ENCODE measurements around the gene CCRL2.
A peak's percentile ranks its signal among the peaks of the same experiment; 100 is the strongest.
"Not testable (repeated sequence)": the region's sequence is repeated elsewhere in the genome, so short reads cannot be mapped to it uniquely, and the experiment has no call there.

CCRL2 gene

DNA sequence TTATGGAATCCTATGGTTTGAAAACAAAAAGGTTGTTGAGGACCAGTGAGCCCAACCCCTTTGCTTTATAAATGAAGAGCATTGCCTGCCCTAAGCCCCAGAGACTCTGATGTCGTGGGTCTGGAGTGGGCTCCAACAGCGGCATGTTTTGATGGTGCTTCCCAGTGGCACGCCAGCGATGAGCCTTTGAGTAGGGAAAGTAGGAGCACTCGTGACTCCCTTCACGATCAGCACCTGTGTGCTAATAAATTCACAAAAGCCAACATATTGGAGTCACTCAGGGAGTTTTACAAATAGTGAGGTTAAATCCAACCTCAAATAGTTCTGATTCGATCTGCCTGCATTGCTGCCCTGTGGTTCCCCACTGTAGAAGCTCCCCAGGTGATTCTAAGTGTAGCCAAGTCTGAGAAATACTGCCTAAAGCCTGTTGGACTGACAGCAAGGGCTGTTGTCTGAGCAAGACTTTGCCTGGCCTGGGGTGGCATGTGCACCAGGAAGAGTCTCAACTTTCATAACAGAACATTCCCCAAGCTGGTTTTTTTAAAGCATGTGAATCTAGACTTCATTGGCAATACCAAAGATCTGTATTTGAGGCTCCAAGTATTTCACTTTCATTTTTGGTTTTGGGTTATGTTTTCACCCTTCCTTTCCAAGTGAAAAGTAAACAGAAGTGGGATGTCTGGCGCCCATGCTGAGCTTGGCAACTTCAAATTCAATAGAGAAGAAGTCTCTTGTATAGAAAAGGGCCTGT lies 26.4 kb upstream of the CCRL2 start:
- peak; percentile 35 for DNase-seq

- DNase-seq, result no peak
Observed at GRCh38 chr3:46381625-46382024, 25.4 kb upstream of the CCRL2 start.

- peak; percentile 45 for DNase-seq
Observed at GRCh38 chr3:46383211-46383950, 23.7 kb upstream of the CCRL2 start.

DNA sequence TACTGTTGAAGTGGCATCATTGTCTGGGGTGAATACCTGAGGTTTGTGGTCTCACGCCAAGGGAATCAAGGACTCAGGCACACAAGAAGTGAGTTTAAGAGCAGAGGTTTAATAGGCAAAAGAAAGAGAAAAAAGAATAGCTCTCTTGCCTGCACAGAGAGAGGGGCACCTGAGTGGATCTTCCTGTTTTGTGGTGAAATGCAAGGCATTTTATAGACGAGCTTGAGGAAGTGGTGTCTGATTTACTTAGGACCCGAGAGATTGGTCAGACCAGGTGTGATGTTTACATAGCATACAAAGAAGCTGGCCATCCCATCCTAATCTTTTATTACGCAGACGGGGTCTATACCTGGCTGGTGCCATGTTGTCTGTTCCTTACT lies 23.1 kb upstream of the CCRL2 start:
- peak; percentile 28 for DNase-seq

- DNase-seq, result peak; percentile 74
Observed at GRCh38 chr3:46386205-46386604, 20.9 kb upstream of the CCRL2 start.

DNA sequence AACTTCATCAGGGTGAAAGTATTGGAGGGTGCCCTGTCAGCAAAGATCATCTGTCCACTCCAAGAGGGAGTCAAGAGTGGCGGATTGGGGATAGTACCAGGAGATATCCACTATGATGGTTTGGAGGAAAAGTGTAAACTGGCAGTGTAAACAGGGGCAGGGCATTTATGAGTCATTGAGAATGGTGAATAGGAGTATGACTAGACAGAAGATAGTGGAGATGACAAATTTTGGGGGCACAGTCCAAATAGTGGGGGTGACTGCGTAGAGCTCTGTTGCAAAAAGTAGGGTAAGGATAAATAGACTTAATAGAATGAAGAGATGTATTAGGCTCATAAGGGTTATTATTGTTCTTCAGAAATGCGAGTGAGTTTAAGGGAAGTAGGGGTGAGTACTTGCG lies 18.2 kb upstream of the CCRL2 start:
- not testable (repeated sequence) for DNase-seq

DNA sequence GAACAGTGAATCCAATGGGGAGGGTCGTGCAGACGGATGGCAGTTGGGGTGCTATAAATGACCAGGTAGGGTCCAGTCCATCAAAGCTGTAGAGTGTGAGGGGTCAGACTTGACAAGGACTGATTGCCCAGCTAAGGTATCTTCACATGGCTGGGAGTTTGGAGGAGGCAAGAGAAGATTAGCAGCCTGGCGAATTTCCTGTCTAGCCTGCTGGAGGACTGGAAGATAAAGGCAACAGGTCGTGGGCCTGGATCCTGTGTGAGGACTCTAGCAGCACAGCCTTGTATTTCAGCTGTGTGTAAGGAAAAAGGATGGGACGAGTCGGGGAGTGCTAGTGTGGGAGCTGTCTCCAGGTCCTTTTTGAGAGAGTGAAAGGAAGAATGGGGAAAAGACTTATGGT lies 17.8 kb upstream of the CCRL2 start:
- DNase-seq, result no peak

GRCh38 chr3:46391526-46391925 lies 15.5 kb upstream of the CCRL2 start:
- DNase-seq, result not testable (repeated sequence)

- no peak for DNase-seq
Observed at GRCh38 chr3:46393011-46393410, 14.0 kb upstream of the CCRL2 start.

DNA sequence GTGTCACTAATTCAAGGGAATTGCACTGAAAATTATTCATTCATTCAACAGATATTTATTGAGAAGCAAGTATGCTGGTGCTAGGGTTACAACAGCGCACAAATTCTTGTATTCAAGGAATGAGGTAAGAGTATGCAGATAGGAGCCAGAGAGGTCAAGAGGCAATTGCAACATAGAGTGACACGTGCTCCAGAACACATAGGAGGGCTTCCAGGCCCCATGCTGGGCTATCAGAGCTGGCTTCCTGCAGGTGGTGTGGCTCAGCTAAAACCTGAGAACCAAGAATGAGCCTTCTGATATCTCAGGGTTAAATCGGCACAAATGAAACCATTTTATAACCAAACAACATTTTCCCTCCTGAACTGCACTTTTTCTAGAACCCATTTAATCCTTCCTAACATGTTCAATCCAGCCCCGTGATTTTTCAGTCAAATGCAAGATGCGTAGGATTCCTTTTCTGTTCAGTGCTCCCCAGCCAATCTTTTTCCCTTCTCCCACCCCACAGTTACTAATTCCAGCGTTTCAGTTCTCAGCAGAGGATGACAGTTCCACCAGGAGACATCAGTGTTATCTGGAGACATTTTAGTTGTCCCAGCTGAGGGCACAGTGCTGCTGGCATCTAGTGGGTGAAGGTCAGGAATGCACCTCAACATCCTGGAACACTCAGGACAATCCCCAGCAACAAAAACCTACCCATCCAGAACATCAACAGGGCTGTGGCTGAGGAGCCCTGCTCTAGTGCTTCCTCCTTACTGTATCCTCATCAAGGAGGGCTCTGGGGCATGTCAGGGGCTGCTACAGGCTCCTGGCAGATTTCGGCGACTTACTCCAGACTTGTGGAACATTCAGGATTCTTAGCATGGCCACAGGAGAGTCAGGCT lies 13.3 kb upstream of the CCRL2 start:
- DNase-seq, result peak; percentile 85

DNA sequence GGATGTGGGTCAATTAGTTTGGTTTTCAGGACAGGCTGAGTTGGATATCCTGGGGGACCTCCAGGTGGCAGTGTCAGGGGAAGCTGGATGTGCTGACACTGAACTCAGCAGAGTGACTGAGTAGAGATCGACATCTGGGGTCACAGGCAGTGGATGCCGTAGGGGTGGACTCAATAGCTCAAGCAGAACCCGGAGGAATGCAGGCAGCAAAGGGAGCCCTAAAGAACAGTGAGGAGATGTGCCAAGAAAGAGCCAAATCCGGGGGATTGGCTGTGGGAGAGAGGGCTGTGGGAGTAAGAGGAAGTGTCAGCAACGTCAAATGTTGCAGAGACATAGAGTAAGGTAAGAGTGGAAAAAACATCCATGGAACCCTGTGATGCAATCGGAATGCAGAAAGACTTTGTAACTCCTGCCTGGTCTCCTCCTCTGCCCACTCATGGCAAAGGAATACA lies 11.8 kb upstream of the CCRL2 start:
- peak; percentile 70 for DNase-seq

- DNase-seq, result peak; percentile 84
Observed at GRCh38 chr3:46395766-46396530, 11.1 kb upstream of the CCRL2 start.

GRCh38 chr3:46397111-46397510 lies 9.9 kb upstream of the CCRL2 start:
- DNase-seq, result no peak

DNA sequence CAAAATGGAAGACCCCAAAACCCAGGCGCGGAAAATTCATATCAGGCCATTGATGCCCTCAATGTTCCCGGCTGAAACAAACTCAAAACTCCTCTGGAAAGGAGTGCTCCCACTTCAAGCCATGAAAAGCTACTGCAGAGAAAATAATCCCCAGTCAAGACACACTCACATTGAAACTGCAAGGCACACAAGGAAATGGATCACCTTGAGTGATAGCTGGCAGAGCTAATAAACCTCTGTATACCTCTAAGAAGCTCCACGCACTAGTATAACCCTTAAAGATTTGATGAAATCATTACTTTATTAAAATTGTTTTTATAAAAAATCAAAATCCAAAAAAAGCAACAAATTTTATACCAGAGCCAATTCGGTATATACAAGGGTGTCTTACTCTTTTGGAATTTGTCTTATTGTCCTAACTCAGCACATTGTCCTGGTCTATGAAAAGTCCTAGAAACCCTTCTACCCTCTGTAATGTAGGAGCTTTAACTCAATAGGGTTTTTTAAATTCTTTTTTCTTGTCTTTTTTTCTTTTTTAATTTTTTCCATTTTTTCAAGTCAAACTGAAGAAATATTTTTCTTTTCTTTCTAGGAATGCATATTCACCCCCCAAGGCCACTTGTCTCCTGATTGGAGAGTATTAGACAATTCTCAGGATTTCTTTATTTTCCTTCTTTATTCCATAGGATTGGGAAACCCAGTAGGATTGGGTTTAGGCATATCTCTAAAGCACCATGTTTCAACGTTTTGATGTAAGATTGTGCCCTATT lies 8.7 kb upstream of the CCRL2 start:
- DNase-seq, result no peak

- no peak for DNase-seq
Observed at GRCh38 chr3:46399098-46399497, 8.0 kb upstream of the CCRL2 start.

DNA sequence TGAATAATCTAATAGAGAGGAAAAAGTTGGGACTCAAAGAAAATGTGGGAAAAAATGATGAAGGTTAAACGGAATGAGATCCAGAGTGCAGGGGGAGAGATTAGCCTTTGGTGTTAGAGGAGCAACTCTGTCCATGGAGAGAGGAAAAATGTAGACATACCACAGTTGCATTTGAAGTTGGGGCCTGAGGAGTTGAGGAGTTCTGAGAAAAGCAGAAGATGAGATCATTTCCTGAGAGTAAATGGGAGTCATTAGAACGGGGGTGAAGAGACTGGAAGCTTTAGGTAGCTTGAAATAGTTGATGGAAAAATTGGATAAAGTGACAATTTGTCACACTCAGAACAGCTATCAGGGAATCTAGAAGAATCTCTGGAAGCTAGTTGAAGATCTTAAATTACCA lies 7.5 kb upstream of the CCRL2 start:
- DNase-seq, result peak; percentile 23

- no peak for DNase-seq
Observed at GRCh38 chr3:46400000-46400734, 6.9 kb upstream of the CCRL2 start.

DNA sequence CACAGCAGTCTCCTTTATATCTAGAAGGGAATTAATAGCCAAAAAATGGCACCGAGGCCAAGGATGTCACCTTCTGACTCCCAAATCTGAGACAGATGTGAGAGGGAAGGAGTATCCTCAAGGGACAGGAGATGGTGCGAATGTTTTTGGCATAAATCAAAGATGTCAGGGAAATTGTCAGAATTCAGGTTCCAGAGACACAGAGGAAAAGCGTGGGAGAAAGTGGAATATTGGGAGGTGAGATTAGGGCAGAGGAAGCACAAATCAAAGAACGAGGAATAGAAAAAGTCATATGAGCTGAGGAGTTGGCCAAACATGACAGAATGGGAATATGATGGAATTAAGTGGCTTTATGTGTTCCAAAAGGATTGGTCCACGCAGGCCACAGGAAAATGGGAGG lies 6.2 kb upstream of the CCRL2 start:
- DNase-seq, result no peak

- DNase-seq, result no peak
Observed at GRCh38 chr3:46401579-46401978, 5.5 kb upstream of the CCRL2 start.

- DNase-seq, result not testable (repeated sequence)
Observed at GRCh38 chr3:46402902-46403301, 4.2 kb upstream of the CCRL2 start.
